ENCODE results near the gene TTC28. TPM values are rescaled to one million over a fixed set of nuclear protein-coding genes. Genes with fewer than 3 reads are reported as not detected.

TTC28 gene
- total RNA-seq, 1 donor = 55.8 TPM

GRCh38 chr22:28259774-28260312 lies 419.8 kb downstream of the TTC28 start:
- no peak for TF ChIP-seq CTCF (IDR thresholded peaks at IDR 0.05; ENCODE audit: insufficient read depth, low read length)
- DNase-seq (ENCODE audit: low read depth) = no peak
- H3K4me3 ChIP-seq (ENCODE audit: low read depth, low read length) = no peak overlapping the region

- DNase-seq (ENCODE audit: low read depth) = peak; percentile 39
- TF ChIP-seq CTCF (IDR thresholded peaks at IDR 0.05; ENCODE audit: insufficient read depth, low read length) = no peak
Observed at GRCh38 chr22:28254396-28254795, 425.2 kb downstream of the TTC28 start.

GRCh38 chr22:28252539-28252938 lies 427.1 kb downstream of the TTC28 start:
- H3K4me3 ChIP-seq (ENCODE audit: low read depth, low read length) = no peak overlapping the region
- no peak for TF ChIP-seq CTCF (IDR thresholded peaks at IDR 0.05; ENCODE audit: insufficient read depth, low read length)
- DNase-seq (ENCODE audit: low read depth) = no peak

More at GRCh38 chr22:28254396-28254795, 425.2 kb downstream of the TTC28 start:
- H3K4me3 ChIP-seq (ENCODE audit: low read depth, low read length) = no peak overlapping the region

GRCh38 chr22:28250036-28250695 lies 429.5 kb downstream of the TTC28 start:
- TF ChIP-seq CTCF (IDR thresholded peaks at IDR 0.05; ENCODE audit: insufficient read depth, low read length) = no peak
- H3K4me3 ChIP-seq (ENCODE audit: low read depth, low read length) = no peak overlapping the region
- peak; percentile 15 for DNase-seq (ENCODE audit: low read depth)

- DNase-seq (ENCODE audit: low read depth) = no peak
- no peak for TF ChIP-seq CTCF (IDR thresholded peaks at IDR 0.05; ENCODE audit: insufficient read depth, low read length)
- H3K4me3 ChIP-seq (ENCODE audit: low read depth, low read length) = no peak overlapping the region
Observed at GRCh38 chr22:28249402-28249801, 430.2 kb downstream of the TTC28 start.

- no peak overlapping the region for H3K4me3 ChIP-seq (ENCODE audit: low read depth, low read length)
- no peak for TF ChIP-seq CTCF (IDR thresholded peaks at IDR 0.05; ENCODE audit: insufficient read depth, low read length)
- no peak for DNase-seq (ENCODE audit: low read depth)
Observed at GRCh38 chr22:28247667-28248363, 431.8 kb downstream of the TTC28 start.

Data from fibroblast of the aortic adventitia (primary cell).